NB4 (cell line): ENCODE data around the gene LCN15.

Experiments
- MYC ChIP-seq: IDR thresholded peaks from 2 replicates; pipeline ENCODE4 v1.6.1; 2011; ENCODE audit warnings: low read depth, low read length
- POLR2A ChIP-seq: IDR thresholded peaks from 2 replicates; pipeline ENCODE4 v1.6.1; 2011; ENCODE audit warnings: mild to moderate bottlenecking; ENCODE audit not compliant: insufficient read length; ENCODE audit errors: extremely low read depth
- TF ChIP-seq, protein P1 (sequence below): IDR thresholded peaks from one replicate; pipeline ENCODE4 v1.5.1; 2012; ENCODE audit warnings: low read depth, low read length
- TF ChIP-seq, protein P2 (sequence below): IDR thresholded peaks from 2 replicates; pipeline ENCODE4 v1.6.1; 2011; ENCODE audit warnings: low read depth, low read length

DNA sequence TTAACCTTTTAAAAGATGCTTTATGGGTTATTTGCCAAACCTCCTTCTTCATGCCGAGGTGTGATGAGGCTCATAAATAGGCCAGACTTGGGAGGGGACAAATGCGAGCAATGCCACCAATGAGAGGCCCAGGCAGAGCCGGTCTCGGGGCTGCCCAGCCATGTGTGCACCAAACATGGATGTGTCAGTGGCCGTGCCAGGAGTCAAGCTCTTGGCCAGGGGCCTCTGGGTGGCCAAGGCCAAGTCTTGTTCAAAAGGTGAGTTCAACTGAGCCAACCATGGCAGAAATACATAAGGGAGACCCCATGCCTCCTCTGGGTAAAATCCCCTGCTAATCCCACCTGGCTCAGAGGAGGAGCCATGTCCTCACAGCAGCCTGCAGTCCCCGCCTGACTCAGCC, 10.9 kb upstream of the LCN15 start:
- TF ChIP-seq, protein P1, sequence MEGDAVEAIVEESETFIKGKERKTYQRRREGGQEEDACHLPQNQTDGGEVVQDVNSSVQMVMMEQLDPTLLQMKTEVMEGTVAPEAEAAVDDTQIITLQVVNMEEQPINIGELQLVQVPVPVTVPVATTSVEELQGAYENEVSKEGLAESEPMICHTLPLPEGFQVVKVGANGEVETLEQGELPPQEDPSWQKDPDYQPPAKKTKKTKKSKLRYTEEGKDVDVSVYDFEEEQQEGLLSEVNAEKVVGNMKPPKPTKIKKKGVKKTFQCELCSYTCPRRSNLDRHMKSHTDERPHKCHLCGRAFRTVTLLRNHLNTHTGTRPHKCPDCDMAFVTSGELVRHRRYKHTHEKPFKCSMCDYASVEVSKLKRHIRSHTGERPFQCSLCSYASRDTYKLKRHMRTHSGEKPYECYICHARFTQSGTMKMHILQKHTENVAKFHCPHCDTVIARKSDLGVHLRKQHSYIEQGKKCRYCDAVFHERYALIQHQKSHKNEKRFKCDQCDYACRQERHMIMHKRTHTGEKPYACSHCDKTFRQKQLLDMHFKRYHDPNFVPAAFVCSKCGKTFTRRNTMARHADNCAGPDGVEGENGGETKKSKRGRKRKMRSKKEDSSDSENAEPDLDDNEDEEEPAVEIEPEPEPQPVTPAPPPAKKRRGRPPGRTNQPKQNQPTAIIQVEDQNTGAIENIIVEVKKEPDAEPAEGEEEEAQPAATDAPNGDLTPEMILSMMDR: no peak
- no peak for TF ChIP-seq POLR2A
- TF ChIP-seq, protein P2, sequence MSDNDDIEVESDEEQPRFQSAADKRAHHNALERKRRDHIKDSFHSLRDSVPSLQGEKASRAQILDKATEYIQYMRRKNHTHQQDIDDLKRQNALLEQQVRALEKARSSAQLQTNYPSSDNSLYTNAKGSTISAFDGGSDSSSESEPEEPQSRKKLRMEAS: no peak
- TF ChIP-seq MYC: no peak
